PC-3 (cell line): ENCODE measurements around the gene DNTT. TPM values are rescaled to one million over a fixed set of nuclear protein-coding genes. Genes with fewer than 3 reads are reported as not detected.
"Not testable (repeated sequence)": the region's sequence is repeated elsewhere in the genome, so short reads cannot be mapped to it uniquely, and the experiment has no call there.

Experiments
- ATAC-seq: fragments of 200-7000 bp; cut with Tn5 transposase; 2 replicates; pipeline ENCODE4 v1.9.1; 2020; ENCODE audit warnings: mild to moderate bottlenecking, moderate library complexity
- BruUV-seq: library from RNA; stranded (reverse); fragments of 400-500 nt; replicated peaks from 2 replicates; lab custom pipeline; 2021; lab: Mats Ljungman, UMichigan
- CTCF ChIA-PET: fragments of 300-600 bp; sonication (Branson Sonifier 250); formaldehyde crosslinking; loops from one replicate; lab custom pipeline; 2022; ENCODE audit warnings: antibody characterized with exemption; lab: Charles Lee
- POLR2A ChIA-PET: fragments of 300-600 bp; sonication (Branson Sonifier 250); formaldehyde crosslinking; loops from one replicate; lab custom pipeline; 2022; ENCODE audit warnings: antibody characterized with exemption; ENCODE audit not compliant: unreplicated experiment; lab: Charles Lee
- DNase-seq: peaks from one replicate; pipeline ENCODE4 v3.0.0-alpha.2; 2015
- H2AFZ ChIP-seq: fragments of 300-600 bp; sonication (generic); 2 replicates; pipeline ENCODE4 v1.6.0; 2016; ENCODE audit warnings: antibody characterized with exemption, low read length
- H3F3A ChIP-seq: fragments of 300-600 bp; sonication (generic); one replicate; pipeline ENCODE4 v1.6.0; 2017; ENCODE audit warnings: antibody characterized with exemption, low read length, control low read depth, mild to moderate bottlenecking; ENCODE audit not compliant: unreplicated experiment
- H3K27ac ChIP-seq: fragments of 300-600 bp; sonication (generic); 2 replicates; pipeline ENCODE4 v1.5.1; 2016; ENCODE audit warnings: mild to moderate bottlenecking, low read length
- H3K27me3 ChIP-seq: fragments of 300-600 bp; sonication (generic); 2 replicates; pipeline ENCODE4 v1.6.1; 2016; ENCODE audit warnings: low read length, mixed read lengths
- H3K36me3 ChIP-seq: fragments of 300-600 bp; sonication (generic); 2 replicates; pipeline ENCODE4 v1.6.1; 2016; ENCODE audit warnings: low read depth, mixed run types, low read length, mixed read lengths
- H3K4me1 ChIP-seq: fragments of 300-600 bp; sonication (generic); 2 replicates; pipeline ENCODE4 v1.5.1; 2016; ENCODE audit warnings: low read length; ENCODE audit not compliant: insufficient read depth
- H3K4me2 ChIP-seq: fragments of 300-600 bp; sonication (generic); 2 replicates; pipeline ENCODE4 v1.6.0; 2016; ENCODE audit warnings: low read length
- H3K4me3 ChIP-seq: fragments of 300-600 bp; sonication (generic); 2 replicates; pipeline ENCODE4 v1.5.1; 2016; ENCODE audit warnings: mild to moderate bottlenecking, low read length, mixed read lengths
- H3K79me2 ChIP-seq: fragments of 300-600 bp; sonication (generic); 2 replicates; pipeline ENCODE4 v1.6.1; 2017; ENCODE audit warnings: low read length, mixed read lengths
- H3K9ac ChIP-seq: fragments of 300-600 bp; sonication (generic); 2 replicates; pipeline ENCODE4 v1.6.0; 2016; ENCODE audit warnings: mild to moderate bottlenecking, low read length
- H3K9me2 ChIP-seq: fragments of 300-600 bp; sonication (generic); replicated peaks from 2 replicates; pipeline ENCODE4 v1.6.1; 2016; ENCODE audit warnings: mixed run types, low read length, mixed read lengths
- H3K9me3 ChIP-seq: fragments of 300-600 bp; sonication (generic); 2 replicates; pipeline ENCODE4 v1.6.1; 2016; ENCODE audit warnings: low read length, mixed read lengths
- H4K20me1 ChIP-seq: fragments of 300-600 bp; sonication (generic); 2 replicates; pipeline ENCODE4 v1.6.1; 2016; ENCODE audit warnings: low read length, mixed read lengths
- CTCF ChIP-seq: fragments of 300-600 bp; sonication (generic); conservative IDR thresholded peaks from 2 replicates; pipeline ENCODE4 v1.5.1; 2017; ENCODE audit warnings: antibody characterized with exemption, low read depth, mild to moderate bottlenecking, low read length
- EZH2 ChIP-seq: fragments of 300-600 bp; sonication (generic); IDR thresholded peaks from one replicate; pipeline ENCODE4 v1.6.1; 2017; ENCODE audit warnings: antibody characterized with exemption, mild to moderate bottlenecking, low read length; ENCODE audit not compliant: unreplicated experiment
- EZH2phosphoT487 ChIP-seq: fragments of 300-600 bp; sonication (generic); IDR thresholded peaks from 2 replicates; pipeline ENCODE4 v1.6.1; 2018; ENCODE audit warnings: mild to moderate bottlenecking, antibody characterized with exemption, low read length, borderline replicate concordance
- intact Hi-C: fragments of 100-400 bp; cut with micrococcal nuclease; formaldehyde crosslinking; loops from 2 replicates; pipeline ENCODE4 v1.9.0; 2023
- total RNA-seq: library from RNA; depleted of rRNA; stranded (reverse); fragments of >200 nt; gene quantifications from 2 replicates; pipeline ENCODE4 v1.2.3, GENCODE V29; 2014

DNTT gene
- total RNA-seq, 1 experiment from 2014 or later, result not detected

- ChIA-PET POLR2A (no interaction called here), CTCF (no interaction called here)
- no peaks in the 10 kb centered on the region for H3K79me2 ChIP-seq
- H3K4me3 ChIP-seq, result no peak overlapping the region
- no peak overlapping the region for H3K27ac ChIP-seq
- H3K9me2 ChIP-seq, result no peaks in the 10 kb centered on the region
- no peaks in the 10 kb centered on the region for H3K9me3 ChIP-seq
- ATAC-seq (no peak), DNase-seq (no peak)
- no TSS peak for BruUV-seq
- TF ChIP-seq CTCF, result no peak
- no peak for TF ChIP-seq EZH2
- no peak for TF ChIP-seq EZH2phosphoT487
- H3F3A ChIP-seq, result no peaks in the 10 kb centered on the region
- no peaks in the 10 kb centered on the region for H3K36me3 ChIP-seq
- H4K20me1 ChIP-seq, result no peaks in the 10 kb centered on the region
- H2AFZ ChIP-seq, result no peak overlapping the region
- intact Hi-C loops, result no loop called here
- H3K27me3 ChIP-seq, result peaks cover 82% of the 10 kb centered on the region
- no peak overlapping the region for H3K4me2 ChIP-seq
- no peaks in the 10 kb centered on the region for H3K4me1 ChIP-seq
- H3K9ac ChIP-seq, result no peak overlapping the region
These were observed 785 bp downstream of the DNTT start for GRCh38 chr10:96305019-96305418.

GRCh38 chr10:96306516-96306915 lies 2.3 kb downstream of the DNTT start:
- DNase-seq (no peak), ATAC-seq (no peak)
- BruUV-seq, result no TSS peak
- POLR2A ChIA-PET, result no interaction called here
- Histone ChIP-seq H3K9me3 (no peaks in the 10 kb centered on the region), H3K36me3 (no peaks in the 10 kb centered on the region), H3K27me3 (peaks cover 69% of the 10 kb centered on the region), H3K4me3 (no peak overlapping the region), H3K4me2 (no peak overlapping the region), H3K9me2 (no peaks in the 10 kb centered on the region), H2AFZ (no peak overlapping the region), H3F3A (no peaks in the 10 kb centered on the region), H4K20me1 (no peaks in the 10 kb centered on the region), H3K79me2 (no peaks in the 10 kb centered on the region), H3K4me1 (no peaks in the 10 kb centered on the region), H3K27ac (no peak overlapping the region), H3K9ac (no peak overlapping the region)
- TF ChIP-seq EZH2phosphoT487, result no peak
- TF ChIP-seq EZH2, result no peak
- TF ChIP-seq CTCF, result no peak
- CTCF ChIA-PET, result no interaction called here
- intact Hi-C loops, result no loop called here

- H3K9me3 ChIP-seq, H3K36me3 ChIP-seq, H3K79me2 ChIP-seq, H4K20me1 ChIP-seq, H3K4me3 ChIP-seq, H3K4me2 ChIP-seq, BruUV-seq, DNase-seq, H3K9me2 ChIP-seq, POLR2A ChIA-PET, H3K27ac ChIP-seq, H3F3A ChIP-seq, CTCF ChIA-PET, H3K9ac ChIP-seq, ATAC-seq, H3K4me1 ChIP-seq, H2AFZ ChIP-seq, intact Hi-C loops: not testable (repeated sequence)
- H3K27me3 ChIP-seq, result peaks cover 59% of the 10 kb centered on the region
These were observed 4.6 kb downstream of the DNTT start for GRCh38 chr10:96308854-96309253.
